Transverse colon (tissue), 4 donors: ENCODE measurements around the gene NTMT1. TPM values are rescaled to one million over a fixed set of nuclear protein-coding genes. Genes with fewer than 3 reads are reported as not detected.

ENCODE experiments used
- DNase-seq: peaks from one replicate; pipeline ENCODE4 v3.0.0-alpha.2; 2019
- H3K27ac ChIP-seq, 4 donors: fragments of 200-600 bp; sonication (generic); 2 replicates each; pipeline ENCODE4 v1.5.1; 2016 to 2018; ENCODE audit warnings: inconsistent platforms in 4 of 4
- H3K27me3 ChIP-seq: fragments of 200-600 bp; sonication (generic); 2 replicates; pipeline ENCODE4 v1.5.1; 2017; ENCODE audit warnings: inconsistent platforms
- H3K36me3 ChIP-seq, 4 donors: fragments of 200-600 bp; sonication (generic); 2 replicates each; pipeline ENCODE4 v1.5.1; 2017 to 2019; ENCODE audit warnings: inconsistent platforms in 4 of 4
- H3K4me1 ChIP-seq, 4 donors: fragments of 200-600 bp; sonication (generic); 2 replicates each; pipeline ENCODE4 v1.5.1; 2017 to 2020; ENCODE audit warnings: inconsistent platforms in 4 of 4
- H3K4me3 ChIP-seq, 4 donors: fragments of 200-600 bp; sonication (generic); 1 replicate in 1 of 4; 2 replicates in 3 of 4; pipeline versions ENCODE4 v1.5.1 to v1.6.1; 2017 to 2019; ENCODE audit warnings: inconsistent platforms in 4 of 4
- H3K9me3 ChIP-seq, 2 donors: fragments of 200-600 bp; sonication (generic); 2 replicates each; pipeline ENCODE4 v1.5.1; 2017 to 2019; ENCODE audit warnings: inconsistent platforms in 2 of 2
- CTCF ChIP-seq, 5 experiments: fragments of 200-600 bp in 3 of 5; fragments of 450-650 bp in 2 of 5; sonication (generic) in 3 of 5; IDR thresholded peaks; 1 replicate in 2 of 5; 2 replicates in 3 of 5; pipeline ENCODE4 v1.5.1; 2016 to 2017; ENCODE audit warnings: antibody characterized with exemption in 5 of 5, inconsistent platforms in 3 of 5, mild to moderate bottlenecking in 2 of 5, moderate library complexity in 1 of 5
- EP300 ChIP-seq: sonication (generic); formaldehyde crosslinking; IDR thresholded peaks from one replicate; pipeline ENCODE4 v1.6.1; 2017; ENCODE audit warnings: antibody characterized with exemption, low read depth
- POLR2A ChIP-seq: fragments of 450-650 bp; IDR thresholded peaks from one replicate; pipeline ENCODE4 v1.6.1; 2016; ENCODE audit warnings: antibody characterized with exemption, mild to moderate bottlenecking, moderate library complexity
- POLR2AphosphoS5 ChIP-seq, 3 donors: sonication (generic); formaldehyde crosslinking; IDR thresholded peaks; one replicate each; pipeline ENCODE4 v1.6.1; 2016; ENCODE audit warnings: antibody characterized with exemption in 3 of 3
- WGBS, 2 donors: methylation state at CpG; one replicate each; pipeline ENCODE4 v1.1.5; 2018; ENCODE audit warnings: low coverage in 1 of 2; 5-methylcytosine and 5-hydroxymethylcytosine counted together
- in situ Hi-C, 4 donors: fragments of 200-750 bp; cut with MboI; loops; one replicate each; pipeline versions ENCODE4 v1.15.0 to v1.15.1; 2017; ENCODE audit warnings: low sequenced_read_pairs in 3 of 4, low pct_ligation_motif_present in 1 of 4, low pct_unique_long_range_greater_than_20kb in 1 of 4
- intact Hi-C: fragments of 100-400 bp; cut with DNase I; formaldehyde crosslinking; loops from one replicate; pipeline ENCODE4 v1.15.1; 2023; ENCODE audit warnings: low total_unique reads
- total RNA-seq, 4 donors: library from RNA; depleted of rRNA; stranded (reverse); fragments of >200 nt; gene quantifications; one replicate each; pipeline ENCODE4 v1.1.0, GENCODE V29; 2016

The NTMT1 gene
- total RNA-seq, 4 donors from 2014 or later = 11.3 to 19.1 (median 14.3) TPM

- in situ Hi-C loops = no loop called here
- DNase-seq = no peak
- WGBS, 2 donors = 78% methylated on average over 26 of the region's 27 CpGs; no CpG with 5 or more reads in 1 of the 2 donors
- Histone ChIP-seq H3K4me3 (no peak overlapping the region), H3K36me3 (no peaks in the 10 kb centered on the region), H3K4me1 (no peaks in the 10 kb centered on the region), H3K9me3 (no peaks in the 10 kb centered on the region), H3K27ac (no peak overlapping the region), H3K27me3 (peaks cover 40% of the 10 kb centered on the region)
- no peak for TF ChIP-seq EP300
- TF ChIP-seq POLR2A = no peak
- TF ChIP-seq POLR2AphosphoS5 (IDR thresholded peaks at IDR 0.05) = no peak
- TF ChIP-seq CTCF (IDR thresholded peaks at IDR 0.05) = no peak
- intact Hi-C loops = no loop called here
Observed at GRCh38 chr9:129675620-129676019, 49.7 kb downstream of the NTMT1 start.

- peaks cover 40% of the 10 kb centered on the region for H3K27me3 ChIP-seq
- WGBS, 2 donors = 81% methylated on average over 4 of the region's 4 CpGs; no CpG with 5 or more reads in 1 of the 2 donors
- DNase-seq = no peak
- TF ChIP-seq EP300 = no peak
- TF ChIP-seq POLR2A = no peak
- TF ChIP-seq POLR2AphosphoS5 (IDR thresholded peaks at IDR 0.05) = no peak
- TF ChIP-seq CTCF (IDR thresholded peaks at IDR 0.05) = no peak
- intact Hi-C loops = no loop called here
- H3K36me3 ChIP-seq = no peaks in the 10 kb centered on the region
- in situ Hi-C loops = no loop called here
- H3K4me3 ChIP-seq = no peak overlapping the region
- H3K27ac ChIP-seq = no peak overlapping the region
- no peaks in the 10 kb centered on the region for H3K9me3 ChIP-seq
- H3K4me1 ChIP-seq = no peaks in the 10 kb centered on the region
Observed at GRCh38 chr9:129676287-129676686, 50.3 kb downstream of the NTMT1 start.

GRCh38 chr9:129676975-129677374, 51.0 kb downstream of the NTMT1 start:
- no peak for DNase-seq
- in situ Hi-C loops = no loop called here
- intact Hi-C loops = no loop called here

GRCh38 chr9:129677456-129677855, 51.5 kb downstream of the NTMT1 start:
- H3K9me3 ChIP-seq = no peaks in the 10 kb centered on the region
- intact Hi-C loops (no loop called here), in situ Hi-C loops (no loop called here)
- peaks cover 0 to 3% (median 0%) of the 10 kb centered on the region in 4 donors for H3K4me1 ChIP-seq
- H3K27me3 ChIP-seq = peaks cover 44% of the 10 kb centered on the region
- WGBS, 2 donors = 59 to 79% methylated on average over 4 to 8 of the region's 9 CpGs
- no peak for TF ChIP-seq POLR2AphosphoS5 (IDR thresholded peaks at IDR 0.05)
- no peak for TF ChIP-seq POLR2A
- no peak for TF ChIP-seq CTCF (IDR thresholded peaks at IDR 0.05)
- no peak for TF ChIP-seq EP300
- H3K36me3 ChIP-seq = no peaks in the 10 kb centered on the region
- no peak for DNase-seq
- H3K27ac ChIP-seq = no peak overlapping the region
- no peak overlapping the region for H3K4me3 ChIP-seq

More at GRCh38 chr9:129676975-129677374, 51.0 kb downstream of the NTMT1 start:
- no peak for TF ChIP-seq CTCF (IDR thresholded peaks at IDR 0.05)
- TF ChIP-seq EP300 = no peak
- TF ChIP-seq POLR2AphosphoS5 (IDR thresholded peaks at IDR 0.05) = no peak
- TF ChIP-seq POLR2A = no peak
- H3K9me3 ChIP-seq = no peaks in the 10 kb centered on the region
- no peak overlapping the region for H3K4me3 ChIP-seq
- 60 to 61% methylated on average over 2 to 12 of the region's 12 CpGs for WGBS, 2 donors
- peaks cover 44% of the 10 kb centered on the region for H3K27me3 ChIP-seq
- H3K27ac ChIP-seq = no peak overlapping the region
- no peaks in the 10 kb centered on the region for H3K4me1 ChIP-seq
- H3K36me3 ChIP-seq = no peaks in the 10 kb centered on the region
